H1 (cell line): ENCODE data around the gene RASD2. TPM values are rescaled to one million over a fixed set of nuclear protein-coding genes. Genes with fewer than 3 reads are reported as not detected.

Source experiments
- CTCF ChIA-PET: fragments of 300-600 bp; sonication (Branson Sonifier 250); formaldehyde crosslinking; loops from one replicate; lab custom pipeline; 2021; ENCODE audit not compliant: partially characterized antibody; lab: Charles Lee
- POLR2A ChIA-PET: fragments of 300-600 bp; sonication (Branson Sonifier 250); formaldehyde crosslinking; loops from one replicate; lab custom pipeline; 2021; ENCODE audit warnings: inconsistent platforms; ENCODE audit not compliant: partially characterized antibody; lab: Charles Lee
- DNase-seq, 2 experiments: peaks; one replicate each; pipeline versions ENCODE4 v3.0.0 to v3.0.0-alpha.2; 2010 to 2022; ENCODE audit warnings: low spot score in 2 of 2, low read depth in 1 of 2, mixed read lengths in 1 of 2
- FAIRE-seq: peaks from 2 replicates; lab custom pipeline; 2011; peaks lifted over from hg19 to GRCh38; lab: Jason Lieb, UNC
- H2AFZ ChIP-seq: 2 replicates; pipeline ENCODE4 v1.8.1; 2012; ENCODE audit warnings: low read length, inconsistent platforms
- H2AK5ac ChIP-seq: 2 replicates; pipeline ENCODE4 v1.6.1; 2013; ENCODE audit warnings: low read depth, low read length
- H2BK120ac ChIP-seq: replicated peaks from 2 replicates; pipeline ENCODE3; 2013; ENCODE audit warnings: low read depth, low read length, inconsistent platforms
- H2BK12ac ChIP-seq: 2 replicates; pipeline ENCODE4 v1.6.1; 2013; ENCODE audit warnings: low read depth, low read length
- H2BK15ac ChIP-seq: 2 replicates; pipeline ENCODE4 v1.6.1; 2013; ENCODE audit warnings: low read length
- H2BK20ac ChIP-seq: 2 replicates; pipeline ENCODE4 v1.6.1; 2013; ENCODE audit warnings: low read length
- H2BK5ac ChIP-seq: 2 replicates; pipeline ENCODE4 v1.6.1; 2013; ENCODE audit warnings: low read depth, low read length
- H3K14ac ChIP-seq: 2 replicates; pipeline ENCODE4 v1.6.1; 2013; ENCODE audit warnings: inconsistent platforms; ENCODE audit not compliant: insufficient read length
- H3K18ac ChIP-seq: 2 replicates; pipeline ENCODE4 v1.6.1; 2013; ENCODE audit warnings: low read length; ENCODE audit errors: extremely low read depth
- H3K23ac ChIP-seq: 2 replicates; pipeline ENCODE4 v1.6.1; 2013; ENCODE audit warnings: inconsistent platforms; ENCODE audit not compliant: insufficient read length
- H3K23me2 ChIP-seq: 2 replicates; pipeline ENCODE4 v1.6.1; 2013; ENCODE audit warnings: low read depth, low read length
- H3K27ac ChIP-seq: 2 replicates; pipeline ENCODE4 v1.6.1; 2011; ENCODE audit warnings: low read depth, low read length, inconsistent platforms
- H3K27me3 ChIP-seq, 4 experiments: replicated peaks in 1 of 4; 1 replicate in 1 of 4; 2 replicates in 3 of 4; pipeline versions ENCODE4 v1.6.1 to v1.8.1; 2011 to 2013; ENCODE audit warnings: low read length in 3 of 4, mild to moderate bottlenecking in 3 of 4, inconsistent platforms in 2 of 4, mixed read lengths in 2 of 4, moderate library complexity in 1 of 4; ENCODE audit not compliant: control insufficient read depth in 3 of 4, insufficient read depth in 3 of 4; ENCODE audit errors: extremely low read depth in 1 of 4
- H3K36me3 ChIP-seq, 4 experiments: 2 replicates each; pipeline versions ENCODE4 v1.6.1 to v1.8.1; 2011 to 2013; ENCODE audit warnings: mild to moderate bottlenecking in 4 of 4, low read length in 3 of 4, moderate library complexity in 2 of 4, control low read depth in 1 of 4, inconsistent platforms in 1 of 4; ENCODE audit not compliant: insufficient read depth in 4 of 4, control insufficient read depth in 2 of 4
- H3K4ac ChIP-seq: replicated peaks from 2 replicates; pipeline ENCODE3; 2013; ENCODE audit warnings: low read length, low read depth, mixed read lengths, inconsistent platforms; ENCODE audit not compliant: insufficient read length
- H3K4me1 ChIP-seq, 4 experiments: replicated peaks in 1 of 4; 1 replicate in 1 of 4; 2 replicates in 3 of 4; pipeline versions ENCODE4 v1.6.1 to v1.8.1; 2011 to 2013; ENCODE audit warnings: low read length in 3 of 4, inconsistent platforms in 2 of 4, mixed read lengths in 1 of 4; ENCODE audit not compliant: insufficient read depth in 4 of 4, control insufficient read depth in 3 of 4
- H3K4me2 ChIP-seq, 2 experiments: 2 replicates each; pipeline versions ENCODE4 v1.6.1 to v1.8.1; 2011 to 2013; ENCODE audit warnings: low read depth in 2 of 2, low read length in 2 of 2, control low read depth in 1 of 2, inconsistent platforms in 1 of 2, mild to moderate bottlenecking in 1 of 2; ENCODE audit not compliant: insufficient read depth in 1 of 2
- H3K4me3 ChIP-seq, 4 experiments: fragments of 200-600, 300-600 bp in 1 of 4; sonication (generic), shearing (Covaris generic), sonication (Bioruptor Twin) in 1 of 4; 2 replicates each; pipeline versions ENCODE4 v1.5.1 to v1.8.1; 2011 to 2016; ENCODE audit warnings: low read length in 4 of 4, low read depth in 3 of 4, control low read depth in 2 of 4, inconsistent platforms in 2 of 4, mild to moderate bottlenecking in 2 of 4, mixed read lengths in 1 of 4, moderate library complexity in 1 of 4; ENCODE audit not compliant: insufficient read depth in 2 of 4; ENCODE audit errors: extremely low read depth in 1 of 4
- H3K56ac ChIP-seq: replicated peaks from 2 replicates; pipeline ENCODE3; 2013; ENCODE audit warnings: low read depth, mild to moderate bottlenecking, mixed read lengths, low read length, inconsistent platforms; ENCODE audit not compliant: insufficient read length
- H3K79me1 ChIP-seq: 2 replicates; pipeline ENCODE4 v1.6.1; 2013; ENCODE audit warnings: low read depth, low read length, control low read depth
- H3K79me2 ChIP-seq, 2 experiments: 2 replicates each; pipeline versions ENCODE4 v1.6.1 to v1.8.1; 2012 to 2013; ENCODE audit warnings: low read length in 2 of 2, mild to moderate bottlenecking in 2 of 2, inconsistent platforms in 1 of 2; ENCODE audit not compliant: insufficient read depth in 2 of 2, control insufficient read depth in 1 of 2
- H3K9ac ChIP-seq, 4 experiments: replicated peaks in 1 of 4; 1 replicate in 1 of 4; 2 replicates in 3 of 4; pipeline versions ENCODE4 v1.6.1 to v1.8.1; 2011 to 2013; ENCODE audit warnings: low read depth in 3 of 4, low read length in 3 of 4, control low read depth in 2 of 4, mild to moderate bottlenecking in 2 of 4, moderate library complexity in 2 of 4, inconsistent platforms in 1 of 4; ENCODE audit errors: extremely low read depth in 1 of 4
- H3K9me3 ChIP-seq, 2 experiments: 2 replicates each; pipeline versions ENCODE4 v1.6.1 to v1.8.1; 2012 to 2013; ENCODE audit warnings: mild to moderate bottlenecking in 2 of 2, moderate library complexity in 2 of 2, control low read depth in 1 of 2, inconsistent platforms in 1 of 2, low read depth in 1 of 2, low read length in 1 of 2, mixed read lengths in 1 of 2; ENCODE audit not compliant: insufficient read depth in 2 of 2
- H4K20me1 ChIP-seq, 2 experiments: replicated peaks in 1 of 2; 2 replicates each; pipeline versions ENCODE3 to v1.8.1; 2011 to 2013; ENCODE audit warnings: inconsistent platforms in 2 of 2, low read length in 2 of 2, mild to moderate bottlenecking in 1 of 2; ENCODE audit not compliant: insufficient read depth in 2 of 2, control insufficient read depth in 1 of 2
- H4K5ac ChIP-seq: 2 replicates; pipeline ENCODE4 v1.6.1; 2013; ENCODE audit warnings: low read length, low read depth, mixed read lengths, inconsistent platforms; ENCODE audit not compliant: insufficient read length
- H4K8ac ChIP-seq: 2 replicates; pipeline ENCODE4 v1.8.0; 2013; ENCODE audit warnings: mild to moderate bottlenecking, moderate library complexity, low read length, inconsistent platforms; ENCODE audit not compliant: insufficient read depth; ENCODE audit errors: extremely low read depth
- H4K91ac ChIP-seq: replicated peaks from 2 replicates; pipeline ENCODE3; 2013; ENCODE audit warnings: low read length, mixed read lengths, inconsistent platforms; ENCODE audit not compliant: insufficient read length
- ASH2L ChIP-seq: fragments of 200-600, 300-600 bp; sonication (generic); IDR thresholded peaks from one replicate; pipeline ENCODE4 v1.7.1; 2017; ENCODE audit warnings: low read length
- BRCA1 ChIP-seq: IDR thresholded peaks from 2 replicates; pipeline ENCODE4 v1.6.1; 2012; ENCODE audit warnings: low read depth, low read length, improper control_type of control experiment
- RBBP5 ChIP-seq: IDR thresholded peaks from 2 replicates; pipeline ENCODE4 v1.7.1; 2012; ENCODE audit warnings: low read depth, mild to moderate bottlenecking, inconsistent platforms, low read length, moderate library complexity, borderline replicate concordance
- SIN3A ChIP-seq, 2 experiments: IDR thresholded peaks in 1 of 2; conservative IDR thresholded peaks in 1 of 2; 2 replicates each; pipeline ENCODE4 v1.6.1; 2011 to 2012; ENCODE audit warnings: low read length in 2 of 2, improper control_type of control experiment in 1 of 2, low read depth in 1 of 2, mild to moderate bottlenecking in 1 of 2
- TEAD4 ChIP-seq: IDR thresholded peaks from 2 replicates; pipeline ENCODE4 v1.6.1; 2012; ENCODE audit warnings: low read depth, low read length, inconsistent platforms, mixed read lengths
- WGBS, 2 experiments: shearing (Covaris generic) in 1 of 2; methylation state at CpG; one replicate each; pipeline versions ENCODE4 v1.1.6 to v1.1.7; 2013 to 2015; ENCODE audit warnings: low lambda C conversion rate in 2 of 2, mixed read lengths in 2 of 2, inconsistent platforms in 1 of 2, low coverage in 1 of 2, missing lambda C conversion rate in 1 of 2; ENCODE audit not compliant: insufficient replicate concordance in 2 of 2, insufficient coverage in 1 of 2, insufficient read length in 1 of 2; ENCODE audit errors: extremely low coverage in 1 of 2, missing lambda C conversion rate in 1 of 2; 5-methylcytosine and 5-hydroxymethylcytosine counted together
- polyA plus RNA-seq, 7 experiments: library from polyadenylated mRNA; depleted of rRNA in 3 of 7; stranded (reverse) in 5 of 7; unstranded in 2 of 7; fragments of >200 nt in 5 of 7; fragments of 200-250 nt in 2 of 7; gene quantifications; 1 replicate in 5 of 7; 2 replicates in 1 of 7; 4 replicates in 1 of 7; pipeline versions ENCODE4 v1.2.1 to v1.2.3, GENCODE V29; 2011 to 2013; ENCODE audit warnings: missing spikeins in 2 of 7, mixed read lengths in 2 of 7
- total RNA-seq: library from RNA; stranded (reverse); fragmentation: NEBNext Ultra II Directional; extraction: Animal tissue kit (Norgen Biotek cat#: 25700); gene quantifications from 2 replicates; pipeline ENCODE4 v1.2.1, GENCODE V29; 2021

Gene RASD2
- total and polyA plus RNA-seq, 2 of the 8 experiments (the other 6 are each of a cell fraction or from before 2014, with no cell fraction given): 1.9 to 5.1 TPM

DNA sequence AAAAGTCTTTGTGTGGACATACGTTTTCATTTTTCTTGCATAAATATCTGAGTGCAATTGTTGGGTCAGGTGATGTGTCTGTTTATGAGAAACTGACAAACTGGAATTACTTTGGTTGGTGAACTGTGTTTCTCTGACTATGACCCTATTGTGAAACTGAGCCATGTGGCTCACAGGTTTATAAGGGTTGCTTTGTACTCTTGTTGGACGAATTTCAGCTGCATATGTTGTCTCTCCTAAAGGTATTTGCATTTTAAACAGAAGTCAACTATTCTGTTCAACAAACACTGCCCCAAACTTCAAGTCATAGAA is 34.4 kb upstream of the RASD2 start:
- Histone ChIP-seq H2BK5ac (no peak overlapping the region), H3K4me1 (peaks cover 3 to 7% (median 3%) of the 10 kb centered on the region in 4 experiments; a peak in 6 of 7 replicates), H3K18ac (no peak overlapping the region), H3K9me3 (no peaks in the 10 kb centered on the region), H3K23me2 (no peaks in the 10 kb centered on the region), H3K27ac (no peak overlapping the region), H3K4me2 (no peak overlapping the region), H2AK5ac (no peak overlapping the region), H3K9ac (no peak overlapping the region), H3K36me3 (no peaks in the 10 kb centered on the region), H3K27me3 (no peaks in the 10 kb centered on the region), H3K79me1 (no peaks in the 10 kb centered on the region), H3K79me2 (no peaks in the 10 kb centered on the region), H4K20me1 (no peaks in the 10 kb centered on the region), H3K4ac (no peak overlapping the region), H4K5ac (no peak overlapping the region), H2BK15ac (no peak overlapping the region), H2BK120ac (no peak overlapping the region), H4K91ac (no peak overlapping the region), H3K23ac (no peak overlapping the region), H4K8ac (no peak overlapping the region), H2BK20ac (no peak overlapping the region), H3K14ac (no peak overlapping the region), H3K4me3 (no peak overlapping the region), H2AFZ (no peak overlapping the region), H3K56ac (no peak overlapping the region), H2BK12ac (no peak overlapping the region)
- TF ChIP-seq BRCA1 (no peak), TEAD4 (no peak), SIN3A (conservative IDR thresholded peaks at IDR 0.05 in 1 of 2, IDR thresholded peaks at IDR 0.05 in 1 of 2; ENCODE audit: low read depth in 1 of 2, low read length in 2 of 2) (no peak), ASH2L (no peak), RBBP5 (no peak)
- POLR2A ChIA-PET: no interaction called here
- CTCF ChIA-PET: interaction anchor here (1.1 kb wide), 1 partner anchor 11 kb away, joined by 4 read pairs; no protein-coding TSS in a partner anchor
- FAIRE-seq: no peak
- DNase-seq: no peak
- 72% methylated on average over 2 of the region's 2 CpGs; no CpG with 5 or more reads in 1 of the 2 experiments for WGBS, 2 experiments
